Naive B cell (primary cell): ENCODE measurements around the gene RBMS3. TPM values are rescaled to one million over a fixed set of nuclear protein-coding genes. Genes with fewer than 3 reads are reported as not detected.

Source experiments
- ATAC-seq, 2 donors: fragments of 150-1000 bp; cut with Tn5 transposase; 2 replicates each; pipeline ENCODE4 v1.10.0; 2021; ENCODE audit warnings: low read depth in 2 of 2, mild to moderate bottlenecking in 2 of 2, moderate library complexity in 2 of 2
- DNase-seq: peaks from one replicate; pipeline ENCODE4 v3.0.0; 2022
- H3K27ac Mint-ChIP-seq, 6 donors: one replicate each; pipeline ENCODE4 v1.8.0; 2020 to 2022; ENCODE audit warnings: mild to moderate bottlenecking in 6 of 6, mixed read lengths in 6 of 6, moderate library complexity in 5 of 6, inconsistent platforms in 2 of 6
- H3K27me3 Mint-ChIP-seq, 3 donors: one replicate each; pipeline ENCODE4 v1.8.0; 2021 to 2022; ENCODE audit warnings: mixed read lengths in 3 of 3, mild to moderate bottlenecking in 1 of 3
- H3K36me3 Mint-ChIP-seq, 2 donors: one replicate each; pipeline ENCODE4 v1.8.0; 2020 to 2022; ENCODE audit warnings: mixed read lengths in 2 of 2, inconsistent platforms in 1 of 2, mild to moderate bottlenecking in 1 of 2
- H3K4me1 Mint-ChIP-seq, 3 donors: one replicate each; pipeline ENCODE4 v1.8.0; 2020 to 2022; ENCODE audit warnings: mixed read lengths in 3 of 3, inconsistent platforms in 1 of 3, mild to moderate bottlenecking in 1 of 3, moderate library complexity in 1 of 3
- H3K4me3 Mint-ChIP-seq, 8 donors: one replicate each; pipeline ENCODE4 v1.8.0; 2020 to 2022; ENCODE audit warnings: mild to moderate bottlenecking in 8 of 8, mixed read lengths in 8 of 8, moderate library complexity in 8 of 8, inconsistent platforms in 2 of 8
- H3K9me3 Mint-ChIP-seq, 7 donors: one replicate each; pipeline ENCODE4 v1.8.0; 2020 to 2022; ENCODE audit warnings: mixed read lengths in 7 of 7, mild to moderate bottlenecking in 5 of 7, inconsistent platforms in 2 of 7, moderate library complexity in 1 of 7
- polyA plus RNA-seq, 6 donors: library from polyadenylated mRNA; unstranded; fragments of 300-500 nt; fragmentation: Illumina TruSeq; gene quantifications; one replicate each; pipeline ENCODE4 v1.2.3, GENCODE V29; 2021; ENCODE audit warnings: low read depth in 6 of 6

The RBMS3 gene
- polyA plus RNA-seq, 6 donors from 2014 or later, result 0.12 to 1.3 (median 0.45) TPM; not detected in 3

GRCh38 chr3:29677421-29677820 lies 396.6 kb downstream of the RBMS3 start:
- H3K4me1 Mint-ChIP-seq, result no peaks in the 10 kb centered on the region

DNA sequence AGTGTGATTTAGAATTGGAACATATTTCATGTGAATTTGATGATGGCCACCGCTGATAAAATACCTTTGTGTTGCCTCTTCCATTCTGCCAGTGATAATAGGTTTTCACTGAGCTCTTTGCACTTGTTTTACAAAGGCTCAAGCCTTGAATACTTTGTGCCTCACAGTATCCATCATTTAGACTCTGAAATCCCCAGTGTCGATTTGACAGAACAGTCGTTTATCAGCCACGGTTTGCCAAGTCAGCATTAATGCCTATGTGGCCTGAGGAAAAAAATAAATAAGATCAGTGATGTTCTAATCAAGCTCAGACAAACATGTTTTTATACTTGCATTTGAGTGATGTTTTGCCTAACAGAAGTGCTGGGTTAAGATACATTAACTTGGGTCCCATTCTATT lies 399.1 kb downstream of the RBMS3 start:
- ATAC-seq (no peak), DNase-seq (no peak)
- Mint-ChIP-seq H3K36me3 (no peaks in the 10 kb centered on the region), H3K9me3 (peaks cover 0 to 8% (median 4%) of the 10 kb centered on the region in 7 donors), H3K4me3 (no peak overlapping the region), H3K4me1 (no peaks in the 10 kb centered on the region), H3K27me3 (no peaks in the 10 kb centered on the region), H3K27ac (no peak overlapping the region)

More at GRCh38 chr3:29677421-29677820, 396.6 kb downstream of the RBMS3 start:
- ATAC-seq, result no peak
- Mint-ChIP-seq H3K36me3 (no peaks in the 10 kb centered on the region), H3K27me3 (no peaks in the 10 kb centered on the region), H3K4me3 (no peak overlapping the region), H3K9me3 (peaks cover 4 to 12% (median 8%) of the 10 kb centered on the region in 7 donors), H3K27ac (no peak overlapping the region)
- no peak for DNase-seq

GRCh38 chr3:29683018-29683993 lies 402.4 kb downstream of the RBMS3 start:
- H3K27me3 Mint-ChIP-seq, result no peaks in the 10 kb centered on the region
- no peaks in the 10 kb centered on the region for H3K36me3 Mint-ChIP-seq
- ATAC-seq (no peak), DNase-seq (no peak)
- H3K4me1 Mint-ChIP-seq, result no peaks in the 10 kb centered on the region
- H3K27ac Mint-ChIP-seq, result no peak overlapping the region
- H3K4me3 Mint-ChIP-seq, result no peak overlapping the region
- H3K9me3 Mint-ChIP-seq, result peaks cover 0 to 5% (median 0%) of the 10 kb centered on the region in 7 donors

GRCh38 chr3:29686889-29687592 lies 406.2 kb downstream of the RBMS3 start:
- H3K36me3 Mint-ChIP-seq, result no peaks in the 10 kb centered on the region
- H3K27ac Mint-ChIP-seq, result no peak overlapping the region
- peaks cover 0 to 5% (median 0%) of the 10 kb centered on the region in 7 donors for H3K9me3 Mint-ChIP-seq
- ATAC-seq, result no peak
- DNase-seq, result no peak
- no peaks in the 10 kb centered on the region for H3K27me3 Mint-ChIP-seq
- H3K4me1 Mint-ChIP-seq, result no peaks in the 10 kb centered on the region
- no peak overlapping the region for H3K4me3 Mint-ChIP-seq

DNA sequence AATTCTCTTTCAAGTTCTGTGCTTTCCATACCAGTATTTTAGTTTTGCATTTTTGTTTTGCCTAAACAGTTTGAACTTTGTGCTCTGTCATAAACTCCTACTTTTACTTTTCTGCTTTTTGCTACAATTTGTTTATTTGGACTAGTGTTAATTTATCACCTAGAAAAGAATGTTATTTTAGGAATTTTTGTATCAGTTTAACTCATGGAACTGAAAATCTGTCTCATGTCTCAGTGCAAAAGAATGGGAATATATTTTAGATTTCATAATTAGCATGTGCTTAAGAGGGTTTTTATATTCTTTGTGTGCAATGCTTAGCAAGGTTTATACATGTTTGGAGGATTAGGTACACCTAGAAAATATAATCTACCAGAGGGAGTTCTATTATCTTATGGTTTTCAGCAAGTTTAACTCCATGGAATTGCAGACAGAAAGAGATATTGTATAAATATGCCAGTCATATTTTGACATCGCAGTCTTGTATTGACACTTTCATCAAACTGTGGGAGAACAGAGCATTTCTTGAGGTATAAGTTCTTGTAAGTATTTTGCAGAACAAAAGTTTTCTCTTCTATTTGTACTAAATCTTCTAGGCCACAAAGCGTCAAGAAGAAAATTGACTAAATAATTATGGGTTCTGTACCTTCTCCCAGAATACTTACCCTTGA lies 409.9 kb downstream of the RBMS3 start:
- H3K27ac Mint-ChIP-seq, result no peak overlapping the region
- ATAC-seq (no peak), DNase-seq (no peak)
- H3K27me3 Mint-ChIP-seq, result no peaks in the 10 kb centered on the region
- H3K4me3 Mint-ChIP-seq, result no peak overlapping the region
- no peaks in the 10 kb centered on the region for H3K36me3 Mint-ChIP-seq
- H3K9me3 Mint-ChIP-seq, result peaks cover 0 to under 1% (median 0%) of the 10 kb centered on the region in 7 donors
- H3K4me1 Mint-ChIP-seq, result no peaks in the 10 kb centered on the region

DNA sequence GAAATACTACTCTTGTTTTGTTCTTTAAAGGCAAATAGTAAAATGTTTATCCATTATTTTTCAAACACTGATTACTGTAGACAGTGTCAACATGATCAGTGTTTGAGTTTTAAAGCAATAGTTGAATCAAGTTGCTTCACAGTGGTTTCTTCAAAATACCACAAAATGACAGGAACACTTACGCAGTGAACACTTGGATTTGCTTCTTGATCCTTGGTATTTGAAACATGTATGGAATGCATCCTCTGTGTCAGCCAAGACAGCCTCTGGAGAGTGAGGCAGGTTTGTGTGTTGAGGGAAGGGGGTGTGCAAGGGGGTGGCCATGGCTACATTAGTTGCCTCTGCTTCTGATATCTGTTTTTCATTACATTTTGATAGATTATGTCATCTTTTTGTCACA lies 413.0 kb downstream of the RBMS3 start:
- ATAC-seq (no peak), DNase-seq (no peak)
- Mint-ChIP-seq H3K27ac (no peak overlapping the region), H3K36me3 (no peaks in the 10 kb centered on the region), H3K4me3 (no peak overlapping the region), H3K27me3 (no peaks in the 10 kb centered on the region), H3K4me1 (no peaks in the 10 kb centered on the region), H3K9me3 (no peaks in the 10 kb centered on the region)

DNA sequence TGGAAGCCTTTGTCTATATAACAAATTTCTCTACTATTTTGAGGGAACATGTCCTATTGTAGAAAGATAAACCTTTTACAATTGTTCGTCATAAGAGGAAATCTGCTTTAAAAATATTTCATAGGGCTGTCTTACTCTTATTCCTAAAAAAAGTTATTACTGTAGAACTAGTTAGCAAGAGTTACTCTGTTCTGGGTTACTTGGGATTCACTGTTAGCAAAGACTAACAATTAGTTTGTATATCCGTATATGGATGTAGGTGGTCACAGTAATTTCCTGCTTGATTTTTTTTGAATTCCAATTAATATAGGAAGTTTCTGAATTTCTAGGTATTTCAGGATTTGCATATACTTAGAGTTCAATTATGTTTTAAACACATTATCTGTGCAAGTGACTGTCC lies 413.5 kb downstream of the RBMS3 start:
- Mint-ChIP-seq H3K4me3 (no peak overlapping the region), H3K4me1 (no peaks in the 10 kb centered on the region), H3K36me3 (no peaks in the 10 kb centered on the region), H3K9me3 (no peaks in the 10 kb centered on the region), H3K27ac (no peak overlapping the region), H3K27me3 (no peaks in the 10 kb centered on the region)
- DNase-seq (no peak), ATAC-seq (no peak)

- Mint-ChIP-seq H3K27ac (no peak overlapping the region), H3K4me1 (no peaks in the 10 kb centered on the region), H3K4me3 (no peak overlapping the region), H3K9me3 (peaks cover 0 to 4% (median 0%) of the 10 kb centered on the region in 7 donors), H3K36me3 (no peaks in the 10 kb centered on the region), H3K27me3 (no peaks in the 10 kb centered on the region)
- ATAC-seq (no peak), DNase-seq (no peak)
These were observed 413.9 kb downstream of the RBMS3 start for GRCh38 chr3:29694783-29695182.

GRCh38 chr3:29695201-29695600 lies 414.3 kb downstream of the RBMS3 start:
- Mint-ChIP-seq H3K4me3 (no peak overlapping the region), H3K36me3 (no peaks in the 10 kb centered on the region), H3K27me3 (no peaks in the 10 kb centered on the region), H3K27ac (no peak overlapping the region), H3K9me3 (peaks cover 0 to 8% (median 0%) of the 10 kb centered on the region in 7 donors), H3K4me1 (no peaks in the 10 kb centered on the region)
- DNase-seq (no peak), ATAC-seq (no peak)

GRCh38 chr3:29695643-29696198 lies 414.9 kb downstream of the RBMS3 start:
- no peak for DNase-seq
- H3K4me1 Mint-ChIP-seq, result no peaks in the 10 kb centered on the region
- H3K27ac Mint-ChIP-seq, result no peak overlapping the region
- H3K27me3 Mint-ChIP-seq, result no peaks in the 10 kb centered on the region
- H3K4me3 Mint-ChIP-seq, result no peak overlapping the region
- H3K9me3 Mint-ChIP-seq, result peaks cover 0 to 13% (median 4%) of the 10 kb centered on the region in 7 donors
- ATAC-seq, result no peak
- no peaks in the 10 kb centered on the region for H3K36me3 Mint-ChIP-seq

GRCh38 chr3:29696311-29696710 lies 415.4 kb downstream of the RBMS3 start:
- peaks cover 0 to 15% (median 4%) of the 10 kb centered on the region in 7 donors for H3K9me3 Mint-ChIP-seq
- H3K4me1 Mint-ChIP-seq, result no peaks in the 10 kb centered on the region
- no peak overlapping the region for H3K4me3 Mint-ChIP-seq
- H3K27me3 Mint-ChIP-seq, result no peaks in the 10 kb centered on the region
- DNase-seq (no peak), ATAC-seq (no peak)
- H3K36me3 Mint-ChIP-seq, result no peaks in the 10 kb centered on the region
- H3K27ac Mint-ChIP-seq, result no peak overlapping the region

GRCh38 chr3:29697989-29698388 lies 417.1 kb downstream of the RBMS3 start:
- H3K4me1 Mint-ChIP-seq, result no peaks in the 10 kb centered on the region
- peaks cover 0 to under 1% (median 0%) of the 10 kb centered on the region in 3 donors for H3K27me3 Mint-ChIP-seq
- H3K36me3 Mint-ChIP-seq, result no peaks in the 10 kb centered on the region
- peaks cover 0 to 16% (median 9%) of the 10 kb centered on the region in 7 donors for H3K9me3 Mint-ChIP-seq
- no peak overlapping the region for H3K27ac Mint-ChIP-seq
- ATAC-seq (no peak), DNase-seq (no peak)
- H3K4me3 Mint-ChIP-seq, result no peak overlapping the region

GRCh38 chr3:29700256-29700655 lies 419.4 kb downstream of the RBMS3 start:
- Mint-ChIP-seq H3K36me3 (no peaks in the 10 kb centered on the region), H3K9me3 (peaks cover 0 to 20% (median 9%) of the 10 kb centered on the region in 7 donors), H3K27me3 (peaks cover 0 to 3% (median 0%) of the 10 kb centered on the region in 3 donors), H3K27ac (no peak overlapping the region), H3K4me1 (no peaks in the 10 kb centered on the region), H3K4me3 (no peak overlapping the region)
- DNase-seq (no peak), ATAC-seq (no peak)
